KMS-11 (cell line): Measurements from ENCODE around the gene RERE.

Experiments
- H2AFZ ChIP-seq: fragments of 200-600 bp; sonication (generic); 2 replicates; pipeline ENCODE4 v1.6.1; 2016; ENCODE audit warnings: antibody characterized with exemption, mixed run types, low read depth
- H3K27ac ChIP-seq: fragments of 200-600 bp; sonication (generic); 2 replicates; pipeline ENCODE4 v1.6.1; 2016; ENCODE audit warnings: mild to moderate bottlenecking, mixed run types
- H3K27me3 ChIP-seq: fragments of 200-600 bp; sonication (generic); 2 replicates; pipeline ENCODE4 v1.6.1; 2017; ENCODE audit warnings: mild to moderate bottlenecking, low read depth, mixed run types, moderate library complexity; ENCODE audit not compliant: insufficient read depth
- H3K36me3 ChIP-seq: fragments of 200-600 bp; sonication (generic); 2 replicates; pipeline ENCODE4 v1.6.1; 2017; ENCODE audit warnings: mild to moderate bottlenecking, mixed run types; ENCODE audit not compliant: insufficient read depth
- H3K4me1 ChIP-seq: fragments of 200-600 bp; sonication (generic); 2 replicates; pipeline ENCODE4 v1.6.1; 2016; ENCODE audit warnings: mild to moderate bottlenecking, low read depth, mixed run types; ENCODE audit not compliant: poor library complexity, severe bottlenecking
- H3K4me2 ChIP-seq: fragments of 200-600 bp; sonication (generic); 2 replicates; pipeline ENCODE4 v1.7.0; 2016; ENCODE audit warnings: mild to moderate bottlenecking, mixed run types
- H3K4me3 ChIP-seq: fragments of 200-600 bp; sonication (generic); IDR thresholded peaks from 2 replicates; pipeline ENCODE4 v1.6.1; 2017; ENCODE audit warnings: low read depth, low read length, mixed read lengths; ENCODE audit not compliant: insufficient read depth
- H3K79me2 ChIP-seq: fragments of 200-600 bp; sonication (generic); 2 replicates; pipeline ENCODE4 v1.6.1; 2016; ENCODE audit warnings: low read depth, mixed run types; ENCODE audit not compliant: insufficient read depth
- H3K9ac ChIP-seq: fragments of 200-600 bp; sonication (generic); 2 replicates; pipeline ENCODE4 v1.6.1; 2016; ENCODE audit warnings: mild to moderate bottlenecking, mixed run types
- H4K20me1 ChIP-seq: fragments of 200-600 bp; sonication (generic); 2 replicates; pipeline ENCODE4 v1.6.1; 2016; ENCODE audit warnings: mild to moderate bottlenecking, mixed run types; ENCODE audit not compliant: insufficient read depth
- TF ChIP-seq, protein P1 (sequence below): fragments of 200-600 bp; sonication (generic); conservative IDR thresholded peaks from 2 replicates; pipeline ENCODE4 v1.6.1; 2017; ENCODE audit warnings: low read depth, mild to moderate bottlenecking, antibody characterized with exemption, low read length, moderate library complexity, mixed read lengths

RERE gene

DNA sequence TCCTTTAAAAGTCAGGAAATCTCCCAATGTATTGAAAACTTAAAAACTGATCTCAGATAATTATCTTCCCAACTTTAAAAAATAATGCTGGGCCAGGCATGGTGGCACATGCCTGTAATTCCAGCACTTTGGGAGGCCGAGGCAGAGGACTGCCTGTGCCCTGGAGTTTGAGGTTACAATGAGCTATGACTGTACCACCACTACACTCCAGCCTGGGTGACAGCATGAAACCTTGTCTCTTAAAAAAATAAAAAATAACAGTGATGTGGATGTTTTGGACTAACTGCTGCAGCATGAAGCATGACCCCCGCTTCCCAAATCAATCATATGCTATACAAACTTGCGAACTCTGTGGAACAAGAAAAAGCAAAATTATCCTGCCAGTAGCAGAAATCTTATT lies 186.3 kb downstream of the RERE start:
- peaks cover 76% of the 10 kb centered on the region for H3K4me1 ChIP-seq
- H3K9ac ChIP-seq = no peak overlapping the region
- H4K20me1 ChIP-seq = peaks cover 6% of the 10 kb centered on the region; the same call in 1 of the 2 replicates
- H3K27me3 ChIP-seq = no peaks in the 10 kb centered on the region
- no peak overlapping the region for H3K27ac ChIP-seq
- TF ChIP-seq, protein P1, sequence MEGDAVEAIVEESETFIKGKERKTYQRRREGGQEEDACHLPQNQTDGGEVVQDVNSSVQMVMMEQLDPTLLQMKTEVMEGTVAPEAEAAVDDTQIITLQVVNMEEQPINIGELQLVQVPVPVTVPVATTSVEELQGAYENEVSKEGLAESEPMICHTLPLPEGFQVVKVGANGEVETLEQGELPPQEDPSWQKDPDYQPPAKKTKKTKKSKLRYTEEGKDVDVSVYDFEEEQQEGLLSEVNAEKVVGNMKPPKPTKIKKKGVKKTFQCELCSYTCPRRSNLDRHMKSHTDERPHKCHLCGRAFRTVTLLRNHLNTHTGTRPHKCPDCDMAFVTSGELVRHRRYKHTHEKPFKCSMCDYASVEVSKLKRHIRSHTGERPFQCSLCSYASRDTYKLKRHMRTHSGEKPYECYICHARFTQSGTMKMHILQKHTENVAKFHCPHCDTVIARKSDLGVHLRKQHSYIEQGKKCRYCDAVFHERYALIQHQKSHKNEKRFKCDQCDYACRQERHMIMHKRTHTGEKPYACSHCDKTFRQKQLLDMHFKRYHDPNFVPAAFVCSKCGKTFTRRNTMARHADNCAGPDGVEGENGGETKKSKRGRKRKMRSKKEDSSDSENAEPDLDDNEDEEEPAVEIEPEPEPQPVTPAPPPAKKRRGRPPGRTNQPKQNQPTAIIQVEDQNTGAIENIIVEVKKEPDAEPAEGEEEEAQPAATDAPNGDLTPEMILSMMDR = no peak
- H3K4me3 ChIP-seq = no peak overlapping the region
- H2AFZ ChIP-seq = no peak overlapping the region
- no peaks in the 10 kb centered on the region for H3K36me3 ChIP-seq
- no peak overlapping the region for H3K4me2 ChIP-seq
- peaks cover 27% of the 10 kb centered on the region for H3K79me2 ChIP-seq

DNA sequence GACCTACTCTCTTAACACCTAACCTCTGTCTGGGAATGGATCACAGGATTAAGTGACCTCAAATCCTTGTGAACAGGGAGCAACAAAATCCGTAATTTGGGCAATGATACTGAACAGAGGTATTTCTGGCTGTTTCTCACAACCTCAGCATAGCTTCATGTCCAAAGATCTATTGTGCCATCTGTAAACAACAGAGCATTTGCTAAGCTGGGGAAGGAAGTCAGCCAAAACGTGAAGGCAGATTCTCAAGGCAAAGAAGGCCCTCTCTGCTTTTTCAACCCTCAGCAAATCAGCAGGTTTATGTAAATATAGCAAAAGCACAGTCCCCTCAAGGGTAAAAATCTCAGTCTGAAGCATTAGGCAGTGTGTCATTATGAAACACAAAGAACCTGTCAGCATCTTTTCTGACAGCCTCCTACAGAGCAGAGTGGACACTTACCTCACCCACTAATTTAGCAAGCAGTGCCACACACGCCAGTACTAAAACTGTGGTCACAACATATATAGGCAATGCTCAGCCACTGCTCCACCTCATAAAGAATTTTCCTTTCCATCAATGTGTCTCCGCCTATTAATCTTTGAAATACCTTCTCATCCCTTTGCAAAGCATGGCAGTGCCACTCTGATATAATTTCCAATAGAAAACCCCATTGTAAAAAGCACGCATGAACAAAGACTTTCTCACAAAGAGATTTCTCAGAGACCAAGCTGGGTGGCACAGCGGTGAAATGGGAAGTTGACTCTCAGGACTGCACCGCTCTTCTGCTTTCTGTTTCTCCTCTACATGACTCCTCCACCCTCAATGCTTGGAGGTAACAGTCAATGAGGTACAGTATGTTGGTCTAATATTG lies 188.0 kb downstream of the RERE start:
- Histone ChIP-seq H3K27me3 (no peaks in the 10 kb centered on the region), H3K36me3 (no peaks in the 10 kb centered on the region), H3K9ac (peak overlapping the region; percentile 12; the same call in 1 of the 2 replicates), H3K27ac (peak overlapping the region; percentile 55), H3K79me2 (peaks cover 29% of the 10 kb centered on the region), H2AFZ (no peak overlapping the region), H4K20me1 (peaks cover 6% of the 10 kb centered on the region; the same call in 1 of the 2 replicates), H3K4me3 (no peak overlapping the region), H3K4me2 (peak overlapping the region; percentile 41), H3K4me1 (peaks cover 82% of the 10 kb centered on the region)
- TF ChIP-seq, protein P1 = no peak

DNA sequence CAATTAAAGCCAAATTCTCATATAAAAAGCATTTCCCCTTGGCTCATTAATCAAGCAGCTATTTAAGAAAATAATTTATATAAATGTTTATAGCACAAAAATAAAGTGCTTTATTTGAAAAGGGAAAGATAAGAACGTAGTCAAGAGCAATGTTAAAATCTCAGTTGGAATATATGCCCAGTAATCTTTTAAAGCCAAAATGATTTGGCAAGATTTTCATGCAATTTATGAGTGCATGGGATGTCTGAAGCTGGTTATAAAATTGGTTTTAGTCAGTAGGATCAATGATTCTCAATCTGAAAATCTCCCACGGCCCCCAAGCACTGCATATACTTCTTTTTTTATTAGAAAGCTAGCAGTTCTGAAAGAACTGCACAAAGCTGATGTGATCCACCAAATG lies 188.8 kb downstream of the RERE start:
- Histone ChIP-seq H2AFZ (no peak overlapping the region), H3K4me1 (peaks cover 84% of the 10 kb centered on the region), H3K4me2 (peak overlapping the region; percentile 41), H3K27me3 (no peaks in the 10 kb centered on the region), H3K36me3 (no peaks in the 10 kb centered on the region), H3K4me3 (no peak overlapping the region), H3K27ac (peak overlapping the region; percentile 55), H3K79me2 (peaks cover 29% of the 10 kb centered on the region), H4K20me1 (peaks cover 6% of the 10 kb centered on the region; the same call in 1 of the 2 replicates), H3K9ac (peak overlapping the region; percentile 12; the same call in 1 of the 2 replicates)
- TF ChIP-seq, protein P1 = no peak

DNA sequence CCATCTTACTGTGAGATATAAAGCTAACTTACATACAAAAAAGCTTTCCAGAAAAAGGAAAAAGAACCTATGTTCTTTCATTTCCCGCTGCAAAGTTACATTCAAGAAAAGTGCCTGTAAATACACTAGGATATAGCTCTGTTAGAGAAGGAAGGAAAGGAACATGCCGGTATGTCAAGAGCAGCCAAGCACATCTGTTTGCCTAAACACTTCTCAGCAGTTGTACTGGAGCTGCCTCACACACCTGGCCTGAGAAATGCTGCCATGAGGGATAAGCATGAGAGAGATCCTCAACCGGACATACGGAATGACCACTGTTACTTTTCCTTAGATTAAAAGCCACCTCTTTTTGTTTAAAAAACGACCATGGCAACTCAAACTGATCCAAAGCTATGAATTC lies 189.7 kb downstream of the RERE start:
- Histone ChIP-seq H3K4me1 (peaks cover 93% of the 10 kb centered on the region), H3K27me3 (no peaks in the 10 kb centered on the region), H3K79me2 (peaks cover 29% of the 10 kb centered on the region), H3K27ac (peak overlapping the region; percentile 55; the same call in 1 of the 2 replicates), H4K20me1 (peaks cover 6% of the 10 kb centered on the region; the same call in 1 of the 2 replicates), H3K36me3 (no peaks in the 10 kb centered on the region), H3K4me2 (peak overlapping the region; percentile 41), H3K4me3 (no peak overlapping the region), H2AFZ (no peak overlapping the region), H3K9ac (no peak overlapping the region)
- TF ChIP-seq, protein P1 = no peak
